Occipital lobe (tissue), 2 donors: ENCODE data around the gene GBA2. TPM values are rescaled to one million over a fixed set of nuclear protein-coding genes. Genes with fewer than 3 reads are reported as not detected.
A peak's percentile ranks its signal among the peaks of the same experiment; 100 is the strongest.

Source experiments
- DNase-seq: peaks from one replicate; lab custom pipeline; 2025; lab: John Stamatoyannopoulos, UW
- total RNA-seq: library from RNA; depleted of rRNA; stranded (reverse); fragments of >200 nt; gene quantifications from one replicate; pipeline ENCODE4 v1.2.3, GENCODE V29; 2014

GBA2 gene
- total RNA-seq, 1 donor from 2014 or later, result 45.2 TPM

DNA sequence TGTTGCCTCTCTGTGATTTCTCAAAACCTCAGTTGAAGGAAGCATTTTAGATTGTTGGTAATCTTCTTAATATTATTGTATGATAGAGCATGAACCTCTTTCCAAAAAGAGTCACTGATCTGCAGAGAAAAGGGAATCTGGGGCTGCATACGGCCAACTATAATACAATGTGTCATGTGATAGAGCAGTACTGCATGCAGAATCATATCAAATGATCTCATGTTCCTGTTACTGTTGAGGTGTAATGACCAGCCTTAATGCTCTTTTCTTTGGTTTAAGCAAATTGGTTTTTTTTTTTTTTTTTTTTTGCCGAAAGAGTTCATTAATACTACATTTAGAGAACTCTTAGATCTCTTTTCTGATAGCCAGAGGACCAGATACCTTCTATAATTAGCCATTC is 18.0 kb upstream of the GBA2 start:
- no peak for DNase-seq

DNA sequence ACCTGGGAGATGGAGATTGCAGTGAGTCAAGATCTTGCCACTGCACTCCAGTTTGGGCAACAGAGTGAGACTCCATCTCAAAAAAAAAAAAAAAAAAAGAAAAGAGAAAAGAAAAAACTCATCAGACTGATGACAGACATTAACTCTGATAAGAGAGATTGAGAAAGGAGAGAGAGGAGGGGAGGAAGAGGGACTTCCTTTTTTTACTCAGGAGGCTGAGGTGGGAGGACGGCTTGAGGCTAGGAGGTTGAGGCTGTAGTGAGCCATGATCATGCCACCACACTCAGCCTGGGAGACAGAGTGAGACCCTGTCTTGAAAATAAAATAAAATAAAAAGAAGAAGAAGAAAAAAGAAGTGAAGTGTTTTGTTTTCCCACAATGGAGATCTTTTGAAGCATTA is 14.8 kb upstream of the GBA2 start:
- no peak for DNase-seq

DNA sequence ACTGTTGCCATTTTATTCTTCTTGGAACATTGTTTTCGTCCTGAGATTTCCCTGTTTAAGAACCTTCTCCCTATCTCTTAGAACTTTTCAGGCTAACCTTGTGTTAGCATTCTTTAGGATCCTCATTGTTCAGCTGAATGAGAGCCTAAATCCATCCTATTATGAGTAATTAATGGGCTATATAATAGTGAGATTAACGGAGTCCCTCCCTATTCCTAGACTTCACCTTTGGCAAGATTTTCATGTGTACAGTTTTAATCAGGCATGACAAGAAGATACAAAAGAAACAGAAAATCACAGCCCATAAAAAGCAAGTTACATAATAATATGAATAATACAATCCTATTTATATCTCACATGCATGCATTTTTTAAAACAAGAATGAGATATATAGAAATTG is 14.2 kb upstream of the GBA2 start:
- DNase-seq, result no peak

DNA sequence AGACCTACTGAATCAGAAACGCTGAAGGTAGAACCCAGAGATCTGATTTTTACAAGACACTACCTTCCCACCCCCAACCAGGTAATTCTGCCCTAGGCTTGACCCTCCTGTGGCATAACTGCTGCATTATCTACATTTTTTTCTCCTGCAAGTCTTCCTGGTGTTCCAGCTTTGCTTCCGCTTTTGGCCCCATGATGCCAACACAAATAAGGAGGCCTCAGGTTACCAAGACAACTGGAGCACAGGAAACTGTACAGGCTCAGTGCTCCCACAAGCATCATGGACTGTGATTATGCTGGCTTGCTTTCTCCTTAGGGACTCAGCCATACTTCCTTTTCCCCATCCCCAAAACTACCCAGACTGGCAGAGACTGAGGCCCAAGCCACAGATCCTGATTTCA is 11.6 kb upstream of the GBA2 start:
- DNase-seq, result no peak

DNA sequence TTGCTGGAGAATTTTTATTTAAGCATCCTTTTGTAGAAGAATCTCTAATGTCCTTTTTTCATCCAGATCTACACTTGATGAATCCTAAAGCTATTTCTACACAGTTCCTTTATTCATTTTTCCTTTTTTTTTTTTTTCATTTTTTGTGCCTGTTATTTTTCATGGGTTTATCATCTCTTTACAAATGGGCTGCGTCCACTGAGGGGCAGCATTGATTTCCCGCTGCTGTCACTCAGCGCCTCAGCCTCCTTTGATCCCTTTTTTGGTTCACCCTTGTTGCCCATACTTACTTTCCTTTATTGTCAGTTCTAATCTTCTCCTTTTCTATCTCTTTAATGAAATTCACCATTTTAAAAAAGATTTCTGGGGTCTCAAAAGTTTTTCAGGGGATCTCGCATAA is 10.8 kb upstream of the GBA2 start:
- DNase-seq, result no peak

DNA sequence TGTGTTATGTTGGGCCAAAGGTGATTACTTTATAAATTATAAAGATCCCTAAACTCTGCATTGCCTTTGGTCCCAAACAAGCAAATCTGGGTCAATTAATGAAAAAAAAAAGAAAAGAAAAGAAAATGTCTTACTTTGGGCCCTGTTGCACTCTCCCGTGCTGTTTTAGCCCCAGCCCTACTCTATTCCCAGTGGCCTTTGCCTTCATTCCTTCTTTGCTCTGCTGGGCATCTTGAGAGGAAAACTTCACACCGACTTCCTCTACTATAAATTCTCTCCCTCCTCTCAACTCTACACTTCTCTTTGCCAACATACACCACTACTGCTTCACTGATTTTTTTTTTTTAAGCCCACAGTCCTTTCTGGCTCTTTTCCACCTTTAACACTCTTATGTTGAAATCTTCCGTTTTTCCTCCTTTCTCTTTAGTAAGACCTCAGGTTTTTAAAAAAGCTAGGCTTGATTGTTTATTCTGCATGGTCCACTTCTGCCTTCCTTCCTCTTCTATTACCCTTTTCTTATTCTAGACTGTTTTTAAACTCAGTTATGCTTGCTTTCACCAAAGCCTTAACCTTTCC is 9.5 kb upstream of the GBA2 start:
- no peak for DNase-seq

DNA sequence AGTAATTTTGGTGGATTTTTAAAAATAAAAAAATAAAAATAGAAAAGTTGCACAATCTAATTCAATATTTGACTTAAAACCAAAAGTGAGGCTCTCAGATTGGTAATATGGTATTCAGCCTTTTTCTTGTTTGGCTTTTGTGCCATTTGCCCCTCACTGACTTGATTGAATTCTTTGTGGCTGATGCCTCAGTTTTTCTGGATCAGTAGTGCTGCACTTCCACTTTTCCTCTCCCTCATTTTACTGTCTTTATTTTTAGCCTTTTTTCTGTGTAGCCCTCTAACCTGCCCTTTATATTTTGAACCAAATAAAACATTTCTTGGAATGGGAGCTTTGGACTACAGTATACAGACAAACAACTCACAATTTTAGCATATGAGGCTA is 8.9 kb upstream of the GBA2 start:
- DNase-seq, result no peak

DNA sequence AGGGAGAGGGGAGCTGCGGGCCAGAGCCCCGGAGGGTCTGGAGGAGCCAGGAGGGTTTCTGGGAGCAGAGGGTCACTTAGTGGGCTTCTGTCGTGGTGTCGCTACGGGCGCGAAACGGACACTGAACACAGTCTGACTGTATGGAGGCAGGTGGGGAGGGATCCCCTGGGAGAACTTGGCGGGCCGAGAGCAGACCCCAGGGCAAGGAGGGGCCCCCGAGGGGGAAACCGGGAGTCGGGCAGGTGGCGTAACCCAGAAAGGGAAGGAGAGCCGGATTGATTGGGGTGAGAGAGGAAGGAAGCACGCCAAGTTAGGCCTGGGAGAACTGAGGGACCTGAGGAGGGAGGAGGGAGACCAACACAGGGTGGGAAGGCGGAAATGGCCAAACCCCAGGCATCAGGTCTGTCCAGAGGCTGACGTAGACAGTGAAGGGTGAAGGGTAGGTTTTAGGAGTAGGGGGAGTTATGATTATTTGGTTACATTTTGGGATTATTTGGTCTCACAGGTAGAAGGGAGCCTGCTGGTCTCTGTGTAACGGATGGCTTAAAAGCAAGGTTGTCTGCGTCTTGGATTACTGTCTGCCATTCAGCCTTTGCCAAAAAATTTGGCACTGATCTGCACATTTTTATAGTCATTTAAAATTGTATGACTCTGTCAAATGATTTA is 8.3 kb upstream of the GBA2 start:
- no peak for DNase-seq

DNA sequence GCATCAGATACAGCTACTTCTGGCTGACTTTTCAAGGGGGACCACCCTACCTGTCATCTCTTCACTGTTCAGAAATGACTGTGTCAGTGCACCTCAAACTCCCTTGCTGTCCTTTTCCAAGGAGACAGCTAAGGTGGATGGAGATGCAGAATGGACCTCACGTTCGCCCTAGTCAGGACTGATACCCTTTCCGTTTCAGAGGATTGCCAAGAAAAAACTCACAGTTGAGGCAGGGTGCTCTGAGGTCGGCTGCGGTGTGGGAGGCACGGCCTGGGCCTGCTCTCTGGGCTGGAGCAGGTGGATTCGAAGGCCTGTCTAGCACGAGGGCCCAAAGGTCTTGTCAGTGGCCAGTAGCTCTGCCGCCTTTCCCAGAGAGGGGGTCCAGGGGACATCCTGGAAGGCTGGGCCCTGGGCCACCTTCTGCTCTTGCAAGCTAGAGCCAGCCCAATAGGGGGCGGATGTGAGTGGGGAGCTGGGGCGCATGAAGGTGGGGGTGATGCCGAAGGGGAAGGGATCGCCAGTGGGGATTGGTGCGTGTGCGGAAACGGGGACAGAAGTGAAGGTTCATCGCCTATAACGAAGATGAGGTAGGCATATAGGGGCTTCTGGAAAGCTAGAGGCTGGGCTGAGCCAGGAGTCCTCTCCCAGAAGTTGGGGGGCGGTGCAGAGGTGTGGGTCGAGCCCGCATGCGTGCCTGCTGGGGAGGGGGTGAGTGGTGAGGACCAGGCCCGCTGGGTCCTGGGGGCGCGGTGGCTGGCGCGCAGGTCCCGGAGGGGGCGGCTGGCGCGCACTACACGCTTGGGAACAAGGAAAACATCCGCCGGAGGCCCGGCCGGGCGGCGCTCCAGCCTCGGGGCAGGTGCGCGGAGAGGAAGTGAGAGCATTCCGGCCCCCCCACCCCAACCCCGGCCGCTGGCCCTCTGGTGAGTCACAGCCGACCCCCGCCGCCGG is 7.5 kb upstream of the GBA2 start:
- peak; percentile 72 for DNase-seq

DNA sequence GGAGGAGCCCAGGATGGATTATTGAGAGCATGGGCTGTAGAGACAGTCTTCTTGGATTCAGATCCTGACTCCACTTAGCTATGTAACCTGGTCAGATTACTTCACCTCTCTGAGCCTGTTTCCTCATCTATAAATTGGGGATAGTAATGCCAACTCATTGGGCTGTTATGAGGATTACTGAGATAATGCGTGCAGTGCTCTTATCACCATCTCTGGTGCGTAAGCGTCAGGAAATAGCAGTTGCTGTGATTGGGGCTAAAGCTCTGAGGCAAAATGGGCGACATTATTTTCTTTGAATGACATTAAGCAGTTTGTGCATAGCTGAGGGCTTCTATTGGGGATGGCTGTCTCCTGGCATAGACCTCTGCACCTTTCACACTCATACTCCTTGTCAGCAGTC is 6.0 kb upstream of the GBA2 start:
- no peak for DNase-seq

DNA sequence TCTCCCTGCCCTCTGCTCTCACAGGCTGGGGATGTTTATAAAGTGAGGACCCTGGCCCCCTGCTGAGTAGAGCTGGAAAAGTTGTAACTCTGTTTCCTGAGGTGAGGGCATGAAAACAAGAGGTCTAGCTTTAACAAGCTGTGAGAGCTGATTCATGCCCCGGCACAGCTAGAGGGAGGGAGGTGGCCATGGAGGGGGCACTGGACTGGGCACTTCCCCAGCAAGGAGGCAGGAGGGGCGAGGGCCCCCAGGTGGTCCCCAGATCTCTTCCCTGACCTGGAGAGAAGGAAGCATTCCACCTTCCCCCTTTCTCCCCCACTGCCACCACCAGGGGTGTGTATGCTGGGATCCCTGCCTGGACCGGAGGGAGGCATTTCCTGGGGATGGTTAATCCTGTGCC is 5.2 kb upstream of the GBA2 start, which contains the start of gene MSMP:
Gene MSMP (minus strand): TSS at position 13 of the 400 bp plus-strand sequence. CDS start 147 bp downstream, outside the sequence.
- DNase-seq, result no peak

DNA sequence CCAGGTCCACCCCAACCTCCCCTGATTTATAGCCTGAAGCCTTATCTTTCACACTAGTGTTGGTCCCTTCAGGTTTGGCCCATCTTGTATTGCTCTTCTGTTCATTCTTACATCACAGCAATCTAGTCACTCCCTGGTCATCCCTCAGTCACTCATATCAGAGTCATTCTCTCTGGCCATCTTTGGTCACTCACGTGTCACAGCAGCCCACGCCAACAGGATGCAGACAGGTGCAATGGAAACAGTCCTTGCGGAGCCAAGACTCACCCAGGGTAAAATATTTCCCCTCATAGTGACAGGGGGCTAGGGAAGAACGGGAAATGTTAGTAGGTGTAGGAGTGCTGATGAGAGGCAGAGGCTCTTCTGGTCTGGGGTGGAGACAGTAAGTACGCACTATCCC is 4.4 kb upstream of the GBA2 start:
- DNase-seq, result no peak

DNA sequence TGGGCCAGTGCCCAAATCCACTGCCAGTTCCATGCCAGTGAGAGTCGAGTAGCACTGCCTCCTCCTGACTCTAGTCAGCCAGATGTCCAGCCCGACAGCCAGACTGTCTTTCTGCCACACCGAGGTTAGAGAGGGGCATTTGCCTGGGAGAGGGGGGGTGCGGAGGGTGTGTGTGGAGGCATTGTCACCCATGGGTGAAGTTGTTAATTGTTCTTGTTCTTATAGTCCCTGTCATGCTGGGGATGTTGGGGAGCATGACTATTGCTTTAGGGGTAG is 1.2 kb upstream of the GBA2 start:
- DNase-seq, result no peak

DNA sequence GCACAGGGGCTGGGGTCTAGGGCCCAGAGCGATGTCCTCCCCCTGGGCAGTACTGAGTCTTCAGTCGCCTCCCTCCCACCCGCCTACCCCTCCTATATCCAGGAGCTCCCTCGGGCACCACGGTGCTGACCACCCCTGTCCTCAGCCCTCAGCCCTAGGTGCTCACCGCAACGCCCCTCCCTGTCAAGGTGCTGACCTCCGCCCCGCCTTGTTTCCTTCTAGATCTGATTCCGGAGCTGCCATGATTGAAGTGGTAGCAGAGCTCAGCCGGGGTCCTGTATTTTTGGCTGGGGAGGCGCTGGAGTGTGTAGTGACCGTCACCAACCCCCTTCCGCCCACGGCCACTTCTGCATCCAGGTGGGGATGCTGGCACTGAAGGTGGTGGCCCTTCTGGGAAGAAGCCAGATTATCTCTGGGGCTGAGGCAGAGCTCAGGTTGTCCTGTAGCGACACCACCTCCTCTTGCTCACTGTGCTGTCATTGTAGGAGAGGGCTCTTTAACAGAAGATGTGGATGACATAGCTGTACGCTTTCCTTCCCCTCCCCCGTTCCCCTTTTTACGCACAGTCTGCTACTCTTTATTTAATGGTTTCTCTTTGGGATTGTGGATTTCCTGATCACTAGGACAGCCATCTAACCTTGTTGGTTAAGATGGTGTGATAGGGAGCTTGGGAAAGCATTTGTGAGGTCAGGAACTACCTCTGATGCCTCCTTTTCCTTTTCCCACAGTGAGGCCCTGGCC is 657 bp upstream of the GBA2 start:
- no peak for DNase-seq

DNA sequence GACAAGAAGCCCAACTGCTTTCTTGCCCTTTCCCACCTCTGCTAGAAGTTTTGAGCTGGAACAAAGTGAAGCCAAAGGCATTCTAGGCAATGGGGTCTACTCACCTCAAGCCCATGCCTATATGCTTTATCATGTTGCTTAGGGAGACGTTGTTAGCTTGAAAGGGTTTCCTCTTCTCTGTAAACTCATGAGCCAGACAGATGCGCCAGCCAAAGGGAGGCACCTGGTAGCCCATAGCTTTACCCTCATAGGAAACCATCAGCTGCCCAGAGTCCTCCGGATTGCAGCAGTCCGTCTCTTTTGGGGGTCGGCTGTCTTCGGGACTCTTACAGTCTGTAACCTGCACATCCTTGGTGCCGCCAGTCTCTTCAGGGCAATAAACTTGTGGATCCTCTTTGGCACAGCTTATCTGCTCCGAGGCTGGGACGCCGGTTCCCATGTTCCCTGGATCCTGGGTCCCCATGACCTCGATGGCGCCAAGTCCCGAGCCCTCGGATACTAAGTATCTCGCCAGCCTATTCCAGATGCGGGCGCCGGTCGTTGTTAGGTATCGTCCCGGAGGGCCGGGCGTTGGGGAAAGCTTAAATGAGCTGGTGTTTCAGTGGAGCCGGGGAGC is 678 bp downstream of the GBA2 start:
- no peak for DNase-seq

DNA sequence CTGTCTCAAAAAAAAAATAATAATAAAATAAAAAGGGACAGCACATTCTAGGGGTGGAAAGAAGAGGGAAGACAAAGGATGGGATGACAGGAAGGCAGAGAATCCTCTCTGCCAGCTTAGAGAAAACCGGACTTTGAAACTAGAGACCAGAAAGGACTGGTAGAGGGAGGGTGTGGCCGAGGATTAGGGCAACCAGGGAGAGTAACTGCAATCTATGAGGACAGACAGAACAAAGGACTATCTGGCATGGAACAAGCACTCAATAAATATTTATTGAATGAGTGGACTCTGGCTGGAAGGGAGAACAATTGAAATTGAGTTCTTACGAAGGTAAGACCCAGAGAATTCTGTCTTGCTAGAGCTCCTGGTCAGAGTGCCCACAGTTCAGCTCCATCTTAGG is 2.4 kb downstream of the GBA2 start:
- no peak for DNase-seq

DNA sequence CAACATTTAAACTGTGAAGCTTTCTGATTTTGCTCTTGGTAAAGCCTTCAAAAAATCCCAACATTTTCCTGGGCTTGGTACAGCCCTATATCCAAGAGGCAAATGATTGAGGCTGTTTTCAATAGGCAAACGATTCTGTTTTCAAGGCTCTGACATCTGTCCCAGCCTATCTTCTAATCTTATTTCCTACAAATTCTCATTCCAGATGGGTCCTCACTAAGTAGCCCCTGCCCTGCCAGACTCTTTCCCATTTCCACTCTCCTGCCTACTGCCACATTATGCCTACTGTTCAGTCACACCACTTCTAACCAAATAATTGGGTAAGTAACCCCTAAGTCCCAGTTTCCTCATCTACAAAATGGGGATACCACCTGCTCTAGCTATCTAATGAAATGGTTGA is 3.5 kb downstream of the GBA2 start:
- no peak for DNase-seq

DNA sequence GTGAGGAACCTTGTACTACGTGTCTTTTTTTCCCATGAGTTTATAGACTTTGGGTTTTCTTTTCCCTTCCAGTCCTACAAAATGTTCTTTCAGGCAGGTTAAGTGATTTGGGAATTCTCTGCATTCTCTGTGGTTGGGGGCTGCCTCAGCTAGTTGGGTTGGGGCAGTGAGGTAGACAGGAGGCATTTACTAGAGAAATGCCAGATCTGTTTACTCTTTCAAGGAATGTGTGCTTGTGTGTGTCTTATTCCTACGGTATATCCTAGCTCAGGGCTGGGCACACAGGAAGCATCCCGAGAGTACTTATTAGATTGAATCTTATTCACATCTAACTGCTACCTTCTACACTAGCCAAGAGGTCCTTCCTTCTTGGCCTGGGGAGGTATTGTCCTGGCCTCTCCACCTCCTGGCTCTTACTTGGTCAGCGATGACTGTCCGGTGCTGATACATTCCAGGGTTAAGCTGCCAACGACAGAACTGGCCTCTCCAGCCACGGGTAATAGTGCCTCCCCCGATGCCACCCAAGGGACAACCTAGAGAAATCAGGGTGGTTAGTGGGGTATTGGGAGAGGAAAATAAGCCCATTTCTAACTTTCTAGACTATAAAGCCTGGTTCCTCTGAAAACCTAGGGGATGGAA is 5.0 kb downstream of the GBA2 start:
- no peak for DNase-seq

DNA sequence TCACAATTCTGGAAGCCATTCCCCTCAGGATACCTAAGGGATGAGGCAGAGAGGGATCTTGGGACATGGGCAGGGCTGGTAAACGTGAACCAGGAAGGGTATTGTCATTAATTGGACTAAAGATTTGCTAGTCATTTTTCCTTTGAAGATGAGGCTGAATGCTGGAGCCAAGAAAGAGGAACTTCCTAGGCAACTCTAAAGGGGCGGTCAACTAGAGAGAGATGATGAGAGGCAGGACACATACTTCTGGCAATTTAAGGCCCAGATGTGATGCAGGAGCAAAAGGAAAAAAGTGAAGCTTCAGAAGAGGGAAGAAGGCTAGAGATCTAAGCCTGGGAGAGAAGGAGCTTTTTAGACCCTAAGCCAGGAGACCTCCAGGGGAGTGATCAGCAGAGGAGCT is 5.6 kb downstream of the GBA2 start:
- no peak for DNase-seq

DNA sequence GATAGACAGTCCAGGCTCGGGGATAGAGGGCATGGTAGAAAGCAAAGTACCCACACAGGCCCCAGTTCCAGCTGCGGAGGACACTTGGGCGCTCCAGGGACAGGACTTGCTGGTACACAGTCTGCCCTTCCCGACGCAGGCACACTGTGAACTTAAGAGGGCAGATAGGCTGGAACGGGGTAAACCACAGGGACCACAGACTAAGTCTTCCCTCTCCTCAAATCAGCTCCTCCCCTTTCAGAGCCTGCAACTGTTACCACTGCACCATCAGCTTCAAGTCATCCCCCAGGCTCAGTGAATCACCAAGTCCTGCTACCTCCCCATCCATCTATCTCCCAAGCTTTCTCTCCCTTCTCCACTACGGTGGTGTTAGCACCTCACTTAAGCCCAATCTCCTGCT is 7.3 kb downstream of the GBA2 start:
- DNase-seq, result no peak

DNA sequence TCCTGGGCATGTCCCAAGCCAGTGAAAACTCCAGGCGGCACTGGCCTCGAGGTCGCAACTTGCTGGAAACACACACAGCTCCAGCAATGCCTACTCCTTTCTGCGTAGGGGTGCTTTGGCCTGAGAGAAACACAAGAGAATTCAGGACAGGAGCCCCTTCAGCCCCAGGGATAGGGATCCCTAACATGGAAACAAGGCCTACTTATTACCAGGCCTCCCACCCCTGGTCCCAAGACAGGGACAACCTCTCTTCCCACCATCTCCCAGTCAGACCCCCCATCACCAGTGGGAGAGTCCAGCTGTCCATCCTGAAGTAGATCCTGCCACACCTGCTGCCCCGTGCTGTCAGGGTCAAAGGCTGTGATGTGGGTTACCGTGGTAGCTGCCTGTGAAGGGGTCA is 8.8 kb downstream of the GBA2 start:
- DNase-seq, result no peak
